ENCODE measurements around the gene PAX8.

The PAX8 gene

DNA sequence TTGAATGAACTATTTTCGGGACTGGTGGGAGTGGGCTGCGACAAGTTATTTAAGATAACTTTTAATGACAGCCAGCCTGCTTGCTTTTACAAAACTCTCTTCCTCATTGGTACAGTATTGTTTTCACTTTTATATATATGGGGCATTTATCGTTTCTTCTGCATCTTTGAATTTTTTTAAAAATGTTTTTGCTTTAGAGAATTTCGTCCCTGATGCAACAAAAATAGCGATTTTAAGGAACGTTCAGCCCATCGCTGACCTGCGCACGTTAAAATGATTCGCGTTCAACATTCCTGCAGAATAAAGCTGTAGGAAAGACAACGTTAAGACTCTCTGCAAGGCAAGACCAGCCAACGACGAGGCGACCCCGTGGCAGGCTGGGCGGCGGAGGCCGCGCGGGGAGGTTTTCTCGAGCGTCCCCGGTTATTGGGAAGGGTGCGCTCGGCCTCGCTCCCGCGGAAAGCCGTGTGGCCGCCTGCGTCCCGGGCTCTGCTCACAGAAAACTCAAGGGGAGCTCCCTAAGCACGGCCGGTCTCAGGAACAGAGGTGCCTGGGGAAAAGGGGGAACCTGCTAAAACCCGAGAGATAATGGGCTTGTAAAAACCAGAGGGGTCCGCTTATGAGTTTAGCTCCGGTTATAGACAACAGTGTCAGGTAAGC is 3.0 kb downstream of the PAX8 start:
- TF ChIP-seq, protein P1, sequence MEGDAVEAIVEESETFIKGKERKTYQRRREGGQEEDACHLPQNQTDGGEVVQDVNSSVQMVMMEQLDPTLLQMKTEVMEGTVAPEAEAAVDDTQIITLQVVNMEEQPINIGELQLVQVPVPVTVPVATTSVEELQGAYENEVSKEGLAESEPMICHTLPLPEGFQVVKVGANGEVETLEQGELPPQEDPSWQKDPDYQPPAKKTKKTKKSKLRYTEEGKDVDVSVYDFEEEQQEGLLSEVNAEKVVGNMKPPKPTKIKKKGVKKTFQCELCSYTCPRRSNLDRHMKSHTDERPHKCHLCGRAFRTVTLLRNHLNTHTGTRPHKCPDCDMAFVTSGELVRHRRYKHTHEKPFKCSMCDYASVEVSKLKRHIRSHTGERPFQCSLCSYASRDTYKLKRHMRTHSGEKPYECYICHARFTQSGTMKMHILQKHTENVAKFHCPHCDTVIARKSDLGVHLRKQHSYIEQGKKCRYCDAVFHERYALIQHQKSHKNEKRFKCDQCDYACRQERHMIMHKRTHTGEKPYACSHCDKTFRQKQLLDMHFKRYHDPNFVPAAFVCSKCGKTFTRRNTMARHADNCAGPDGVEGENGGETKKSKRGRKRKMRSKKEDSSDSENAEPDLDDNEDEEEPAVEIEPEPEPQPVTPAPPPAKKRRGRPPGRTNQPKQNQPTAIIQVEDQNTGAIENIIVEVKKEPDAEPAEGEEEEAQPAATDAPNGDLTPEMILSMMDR (IDR thresholded peaks at IDR 0.05; ENCODE audit: low read depth, low read length): no peak
- no peak overlapping the region for H3K4me3 ChIP-seq (ENCODE audit: low read depth, low read length)

DNA sequence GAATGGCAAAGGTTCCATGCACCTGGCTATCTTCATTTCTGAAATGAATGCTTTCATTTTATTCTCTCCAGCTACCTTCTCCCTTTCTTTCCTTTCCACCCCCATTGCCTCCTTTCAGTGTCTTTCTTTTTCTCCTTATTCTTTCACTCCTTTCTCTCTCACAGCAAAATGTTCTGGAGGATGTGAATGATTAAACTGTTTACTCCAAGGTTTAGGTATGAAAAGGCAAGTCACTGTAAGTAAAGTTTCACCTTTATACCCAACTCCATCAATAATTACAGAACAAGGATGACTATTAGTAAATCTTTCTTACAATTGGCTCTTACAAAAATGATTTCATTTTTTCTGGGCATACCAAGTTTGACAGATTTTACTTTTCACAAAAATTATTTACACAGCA is 4.3 kb downstream of the PAX8 start:
- no peak overlapping the region for H3K4me3 ChIP-seq (ENCODE audit: low read depth, low read length)
- TF ChIP-seq, protein P1 (IDR thresholded peaks at IDR 0.05; ENCODE audit: low read depth, low read length): no peak

DNA sequence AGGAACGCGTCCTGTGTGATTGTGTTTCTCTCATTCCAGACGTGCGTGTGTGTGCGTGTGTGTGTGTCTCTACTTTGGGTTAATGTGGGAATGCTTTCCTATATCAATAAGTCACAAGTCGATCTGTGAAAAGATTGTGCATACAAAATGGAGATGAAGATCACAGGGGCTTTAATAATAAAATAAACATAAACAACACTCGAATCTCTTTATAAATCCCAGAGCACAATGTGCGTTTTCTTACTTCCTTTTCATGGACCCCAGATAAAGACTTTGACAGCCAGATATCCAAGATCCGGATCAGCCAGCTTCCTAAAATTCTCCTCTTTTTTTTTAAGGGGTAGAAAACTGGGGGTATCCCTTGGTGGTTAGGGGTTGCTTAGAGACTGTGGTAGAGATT is 4.7 kb downstream of the PAX8 start:
- no peak overlapping the region for H3K4me3 ChIP-seq (ENCODE audit: low read depth, low read length)
- TF ChIP-seq, protein P1 (IDR thresholded peaks at IDR 0.05; ENCODE audit: low read depth, low read length): no peak

DNA sequence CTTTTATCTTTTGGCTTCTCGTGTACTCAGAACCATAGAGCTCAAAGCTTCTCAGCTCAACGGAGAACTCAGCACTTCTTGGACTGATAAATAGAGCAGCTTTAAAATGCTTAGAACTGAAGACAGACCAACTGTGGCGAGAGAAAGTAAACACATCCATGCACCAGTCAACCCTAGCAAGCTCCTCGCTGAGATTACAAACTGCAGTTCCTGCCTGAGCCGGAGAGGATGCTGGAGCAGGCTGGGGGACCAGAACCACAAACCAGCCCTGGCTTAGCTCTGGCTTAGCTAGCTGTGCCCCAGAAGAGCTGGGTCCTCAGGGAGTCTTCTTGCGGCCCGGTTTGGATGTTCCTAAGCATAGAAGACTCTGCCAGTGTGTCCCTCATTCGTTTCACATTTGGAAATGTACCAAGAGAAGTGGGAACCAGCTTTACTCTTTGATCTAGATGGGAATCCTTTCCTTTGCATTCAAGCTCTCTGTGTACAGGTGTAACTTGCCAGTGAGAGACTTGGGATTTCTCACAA is 5.6 kb downstream of the PAX8 start:
- H3K4me3 ChIP-seq (ENCODE audit: low read depth, low read length): no peak overlapping the region
- TF ChIP-seq, protein P1 (IDR thresholded peaks at IDR 0.05; ENCODE audit: low read depth, low read length): no peak

DNA sequence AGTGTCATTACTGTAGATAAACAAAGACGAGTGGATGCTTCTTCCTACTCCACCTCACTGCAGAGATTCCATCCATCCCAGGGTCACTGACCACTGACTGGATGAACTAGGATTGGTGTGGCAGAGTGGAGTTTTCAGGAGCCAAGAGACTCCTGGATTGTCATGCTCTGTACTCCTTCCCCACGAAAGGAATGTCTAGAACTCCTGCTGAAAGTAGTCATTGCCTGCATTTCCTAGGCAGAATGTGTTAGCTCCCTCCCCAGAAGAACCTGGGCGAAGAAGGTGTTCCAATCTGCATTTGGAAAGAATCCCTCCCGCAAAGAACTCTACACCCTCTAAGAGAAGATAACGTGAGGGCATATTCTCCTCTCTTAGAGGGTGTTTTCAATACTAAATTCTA is 6.2 kb downstream of the PAX8 start:
- TF ChIP-seq, protein P1 (IDR thresholded peaks at IDR 0.05; ENCODE audit: low read depth, low read length): no peak
- H3K4me3 ChIP-seq (ENCODE audit: low read depth, low read length): no peak overlapping the region

DNA sequence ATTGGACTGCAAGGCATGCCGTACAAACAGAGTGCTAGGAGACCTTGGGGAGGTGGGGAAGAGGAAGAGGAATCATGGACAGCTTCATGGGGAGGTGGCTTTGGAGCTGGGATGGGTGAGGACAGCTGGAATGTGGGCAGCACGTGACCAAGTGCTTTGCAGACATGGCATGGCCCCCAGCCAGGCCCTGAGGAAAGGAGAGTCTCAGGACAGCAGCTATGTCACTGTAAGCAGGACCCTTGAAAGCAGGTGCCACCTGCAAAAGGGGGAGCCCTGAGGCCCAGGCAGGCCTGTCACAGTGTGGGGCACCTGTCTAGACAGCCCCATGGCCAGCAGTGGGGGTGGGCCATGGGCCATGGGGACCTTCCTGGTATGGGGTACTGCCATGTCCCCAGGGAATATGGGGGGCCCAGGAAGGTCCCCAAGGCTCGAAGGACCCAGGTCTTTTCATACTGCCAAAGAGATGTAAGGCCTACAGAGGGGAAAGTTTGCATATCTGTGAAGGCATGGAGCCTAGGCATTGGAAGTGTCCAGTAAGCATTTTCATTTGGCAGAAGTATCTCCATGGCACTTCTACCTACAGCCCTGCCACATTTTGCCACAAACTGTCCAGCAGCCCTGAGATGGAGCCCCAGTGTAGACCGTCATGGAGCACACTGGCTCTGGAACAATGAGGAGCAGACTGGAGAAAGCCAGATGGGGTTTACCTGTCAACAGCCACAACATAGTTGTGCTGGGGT is 9.9 kb downstream of the PAX8 start:
- no peak overlapping the region for H3K4me3 ChIP-seq (ENCODE audit: low read depth, low read length)
- TF ChIP-seq, protein P1 (IDR thresholded peaks at IDR 0.05; ENCODE audit: low read depth, low read length): no peak

DNA sequence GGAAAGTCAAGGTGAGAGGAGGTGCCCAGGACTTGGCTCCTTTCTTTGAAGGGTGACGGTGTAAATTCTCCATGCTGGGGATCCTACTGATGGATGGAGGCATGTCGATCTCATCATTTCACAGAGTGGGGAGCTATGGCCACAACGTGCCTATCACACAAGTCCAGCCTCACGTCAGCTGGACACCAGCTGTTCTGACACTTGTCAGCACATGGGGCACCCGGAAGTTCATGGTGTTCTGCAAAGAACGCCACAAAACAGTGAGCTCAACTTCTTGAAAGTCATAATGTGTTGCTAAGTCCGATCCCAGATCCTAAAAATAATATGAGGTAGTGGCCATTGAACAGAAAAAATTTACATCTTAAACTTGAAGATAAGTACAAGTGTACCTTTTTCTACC is 12.3 kb downstream of the PAX8 start:
- TF ChIP-seq, protein P1 (IDR thresholded peaks at IDR 0.05; ENCODE audit: low read depth, low read length): no peak
- no peak overlapping the region for H3K4me3 ChIP-seq (ENCODE audit: low read depth, low read length)

All from WI38 (cell line).